Stimulated activated CD8-positive, alpha-beta memory T cell treated with anti-CD3 and anti-CD28 coated beads, Interleukin-4, amount 100 ng/mL, for 24 hours (primary cell): ENCODE measurements around the gene MPP2.
A peak's percentile ranks its signal among the peaks of the same experiment; 100 is the strongest.
"Not testable (repeated sequence)": the region's sequence is repeated elsewhere in the genome, so short reads cannot be mapped to it uniquely, and the experiment has no call there.

Source experiments
- DNase-seq: peaks from one replicate; pipeline ENCODE4 v3.0.0-alpha.2; 2020; ENCODE audit warnings: low read depth

The MPP2 gene

DNA sequence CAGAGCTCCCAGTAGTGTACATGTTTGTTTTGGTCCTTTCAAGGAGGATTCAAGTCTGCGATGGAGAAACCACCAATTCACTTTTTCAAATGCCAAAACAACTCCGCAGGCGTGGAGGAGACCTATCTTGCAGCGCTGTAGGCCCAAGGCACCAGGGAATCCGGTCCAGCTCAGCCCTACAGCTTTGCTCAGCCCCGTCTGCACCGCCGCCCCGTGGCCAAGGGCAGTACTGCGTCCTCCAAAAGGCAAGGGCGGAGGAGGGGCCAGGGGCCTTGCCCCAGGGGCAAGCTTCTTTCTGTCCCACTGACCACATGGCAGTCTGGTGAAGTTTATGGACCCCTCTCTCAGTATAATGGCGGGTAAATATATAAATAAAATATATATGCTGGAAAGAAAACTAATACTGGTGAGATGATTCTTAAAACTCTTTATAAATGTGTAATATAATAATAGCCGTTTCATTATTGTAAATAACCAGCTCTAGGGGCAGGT is 61.1 kb downstream of the MPP2 start:
- peak; percentile 72 for DNase-seq

DNA sequence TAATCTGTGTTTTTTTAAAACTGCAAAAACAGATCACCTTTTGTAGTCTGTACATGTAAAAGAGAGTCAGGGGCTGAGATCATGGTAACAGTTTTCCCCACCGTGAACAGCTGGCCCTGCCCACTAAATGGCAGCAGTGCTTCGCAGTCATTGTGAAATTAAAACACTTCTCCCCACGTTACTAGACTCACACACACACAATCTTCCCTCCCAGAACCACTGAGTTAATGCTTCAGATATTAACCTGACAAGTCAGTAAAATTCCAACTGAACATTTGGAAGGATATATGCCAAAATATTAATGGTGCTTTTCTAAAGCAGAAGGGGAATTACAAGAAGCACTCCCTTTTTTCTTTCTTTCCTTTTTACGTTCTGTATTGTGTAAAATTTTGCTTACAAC is 61.6 kb downstream of the MPP2 start:
- no peak for DNase-seq

GRCh38 chr17:43844241-43844640 is 63.1 kb downstream of the MPP2 start:
- no peak for DNase-seq

- no peak for DNase-seq
Measured at GRCh38 chr17:43842975-43843325, 64.4 kb downstream of the MPP2 start.

DNA sequence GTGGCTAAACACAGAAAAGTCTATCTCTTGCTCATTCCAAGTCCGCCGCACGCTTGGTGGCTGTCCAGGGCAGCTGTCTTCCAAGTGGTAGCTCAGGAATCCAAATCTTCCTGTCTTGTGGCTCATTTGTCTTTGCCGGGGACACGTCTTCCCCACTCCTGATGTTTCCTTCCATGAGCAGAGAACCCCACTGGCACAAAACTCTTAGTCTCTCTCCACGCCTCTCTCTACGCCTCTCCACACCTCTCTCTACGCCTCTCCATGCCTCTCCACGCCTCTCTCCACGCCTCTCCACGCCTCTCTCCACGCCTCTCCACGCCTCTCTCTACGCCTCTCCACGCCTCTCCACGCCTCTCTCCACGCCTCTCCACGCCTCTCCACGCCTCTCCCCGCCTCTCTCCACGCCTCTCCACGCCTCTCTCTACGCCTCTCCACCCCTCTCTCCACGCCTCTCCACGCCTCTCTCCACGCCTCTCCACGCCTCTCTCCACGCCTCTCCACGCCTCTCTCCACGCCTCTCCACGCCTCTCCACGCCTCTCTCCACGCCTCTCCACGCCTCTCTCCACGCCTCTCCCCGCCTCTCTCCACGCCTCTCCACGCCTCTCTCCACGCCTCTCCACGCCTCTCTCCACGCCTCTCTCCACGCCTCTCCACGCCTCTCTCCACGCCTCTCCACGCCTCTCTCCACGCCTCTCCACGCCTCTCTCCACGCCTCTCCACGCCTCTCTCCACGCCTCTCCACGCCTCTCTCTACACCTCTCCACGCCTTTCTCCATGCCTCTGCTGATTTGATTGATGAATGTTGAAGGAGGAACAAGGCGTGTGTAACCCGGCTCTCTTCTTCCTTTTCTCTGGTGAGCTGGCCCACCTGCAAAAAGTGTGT is 65.0 kb downstream of the MPP2 start:
- not testable (repeated sequence) for DNase-seq

- DNase-seq = no peak
Measured at GRCh38 chr17:43841282-43841681, 66.1 kb downstream of the MPP2 start.

DNA sequence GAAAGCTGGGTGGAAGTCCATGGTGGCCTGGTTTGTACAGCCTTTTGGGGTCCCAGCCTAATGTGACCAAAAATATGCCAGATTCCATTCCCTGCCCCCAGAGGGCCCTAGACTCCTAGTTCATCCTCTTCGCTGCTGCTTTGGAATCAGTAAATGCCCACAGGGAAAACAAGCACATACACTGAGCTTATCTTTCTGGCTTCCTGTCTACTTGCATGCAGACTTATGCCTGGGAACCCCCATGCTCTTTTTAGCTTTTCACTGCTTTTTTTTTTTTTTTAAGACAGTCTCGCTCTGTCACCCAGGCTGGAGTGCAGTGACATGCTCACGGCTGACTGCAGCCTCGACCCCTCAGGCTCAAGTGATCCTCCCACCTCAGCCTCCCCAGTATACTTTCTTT is 66.5 kb downstream of the MPP2 start:
- no peak for DNase-seq

- no peak for DNase-seq
Measured at GRCh38 chr17:43839670-43840108, 67.6 kb downstream of the MPP2 start.

DNA sequence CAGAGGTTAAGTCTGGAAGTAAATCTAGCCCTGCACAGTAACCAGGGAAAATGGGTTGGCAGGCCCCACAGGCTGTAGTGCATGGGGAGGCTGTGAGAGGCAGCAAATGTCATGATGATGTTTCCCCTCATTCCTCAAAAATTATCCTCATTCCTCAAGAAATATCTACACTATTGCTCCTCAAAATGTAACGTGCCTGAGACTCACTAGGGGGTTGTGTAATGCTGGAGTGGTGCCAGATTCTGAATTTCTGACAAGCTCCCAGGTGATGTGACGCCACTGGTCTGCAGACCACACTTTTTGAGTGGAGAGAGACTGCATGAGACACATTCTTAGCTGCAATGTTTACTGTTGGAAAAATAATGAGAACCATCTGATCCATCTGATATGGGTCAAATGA is 73.2 kb downstream of the MPP2 start:
- no peak for DNase-seq

- peak; percentile 16 for DNase-seq
Measured at GRCh38 chr17:43832976-43833829, 74.1 kb downstream of the MPP2 start, which contains the start of gene MPP3. MPP3 (minus strand) TSS chr17:43833146; CDS start chr17:43831906, 1,240 bp downstream.

- no peak for DNase-seq
Measured at GRCh38 chr17:43832168-43832975, 75.0 kb downstream of the MPP2 start.

DNA sequence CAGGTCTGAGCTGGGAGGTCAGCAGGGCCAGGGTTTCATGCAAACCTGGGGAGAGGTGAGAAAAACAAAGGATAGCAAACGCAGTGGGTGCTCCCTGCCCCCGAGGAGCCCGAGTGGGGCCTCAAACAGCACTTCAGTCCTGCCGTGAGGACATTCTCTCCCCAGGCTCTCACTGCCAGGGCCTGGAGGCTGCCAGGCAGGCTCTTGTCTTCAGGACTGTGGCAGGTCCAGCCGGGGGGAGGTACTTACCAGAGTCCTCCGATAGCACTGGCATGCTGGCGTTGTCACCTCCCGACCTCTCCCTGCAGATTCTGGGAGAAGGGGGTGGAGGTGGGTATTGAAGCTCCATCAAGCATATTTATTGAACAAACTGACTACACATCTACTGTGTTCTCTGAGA is 75.7 kb downstream of the MPP2 start:
- no peak for DNase-seq

GRCh38 chr17:43830510-43831140 is 76.7 kb downstream of the MPP2 start:
- DNase-seq = no peak

GRCh38 chr17:43829738-43830137 is 77.6 kb downstream of the MPP2 start:
- DNase-seq = no peak

DNA sequence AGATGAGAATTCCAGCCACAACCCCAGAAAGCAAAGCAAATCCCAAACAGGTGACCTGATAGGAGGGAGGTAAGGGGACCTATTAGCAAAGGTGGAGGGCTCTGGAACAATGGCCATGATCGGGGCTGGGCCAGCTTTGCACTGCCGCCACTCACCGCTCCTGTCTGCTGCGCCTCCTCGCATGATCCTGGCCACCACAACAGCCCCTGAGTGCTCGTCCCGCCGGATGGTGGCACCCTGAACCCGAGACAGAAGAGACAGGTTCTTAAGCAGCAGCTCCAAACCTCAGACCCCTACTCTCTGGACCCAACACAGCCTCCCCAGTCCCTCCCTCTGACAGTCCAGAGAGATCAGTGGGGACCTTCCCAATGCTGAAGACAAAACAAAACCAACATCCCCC is 79.7 kb downstream of the MPP2 start:
- DNase-seq = no peak

DNA sequence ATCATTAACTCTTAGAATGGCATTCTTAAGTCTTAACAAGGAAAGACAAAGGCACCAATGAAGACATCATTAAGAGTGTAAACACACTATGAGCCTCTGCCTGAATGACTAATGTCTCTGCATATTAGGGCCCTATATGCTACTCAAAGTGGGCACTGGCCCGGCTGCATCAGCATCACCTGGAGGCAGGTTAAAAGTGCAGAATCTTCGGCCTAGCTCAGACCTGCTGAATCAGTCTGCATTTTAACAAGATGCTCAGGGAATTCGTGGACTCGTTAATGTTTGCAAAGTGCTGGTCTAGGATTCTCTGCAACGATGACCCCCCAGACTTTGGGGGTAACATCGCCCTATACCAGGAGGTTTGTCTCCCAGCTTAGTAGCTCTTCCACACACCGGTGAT is 81.1 kb downstream of the MPP2 start:
- no peak for DNase-seq

DNA sequence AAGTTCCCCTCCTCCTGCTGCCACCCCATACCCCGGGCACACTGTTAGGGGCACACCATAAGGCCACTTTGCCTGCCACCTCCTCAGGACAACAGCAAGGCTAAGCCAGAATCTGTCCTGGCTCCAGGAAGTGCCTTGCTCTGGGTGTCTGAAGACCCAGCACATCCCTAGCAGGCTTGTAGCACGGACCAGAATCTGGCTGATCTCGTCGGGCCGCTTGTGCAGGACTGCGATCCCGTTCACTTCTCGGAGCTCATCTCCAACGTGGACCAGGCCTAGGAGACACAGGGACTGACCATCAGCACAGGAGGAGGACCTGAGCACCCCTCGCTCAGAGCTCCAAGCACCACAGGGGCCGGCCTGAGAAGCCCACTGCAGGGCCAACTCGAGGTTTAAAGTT is 81.8 kb downstream of the MPP2 start:
- DNase-seq = no peak
